SK-N-SH (cell line): ENCODE data around the gene PALLD.

ENCODE experiments used
- CTCF ChIP-seq: fragments of 200-600 bp; sonication (generic); IDR thresholded peaks from 2 replicates; pipeline ENCODE4 v1.6.1; 2017; ENCODE audit warnings: antibody characterized with exemption, mild to moderate bottlenecking, moderate library complexity
- POLR2AphosphoS5 ChIP-seq: IDR thresholded peaks from 2 replicates; pipeline ENCODE4 v1.6.1; 2012; ENCODE audit warnings: low read depth, low read length
- RAD21 ChIP-seq: IDR thresholded peaks from 2 replicates; pipeline ENCODE4 v1.6.1; 2012; ENCODE audit warnings: mild to moderate bottlenecking, low read length
- TF ChIP-seq, protein P1 (sequence below): IDR thresholded peaks from 2 replicates; pipeline ENCODE4 v1.6.1; 2012; ENCODE audit warnings: mild to moderate bottlenecking, low read depth, low read length, moderate library complexity

- TF ChIP-seq POLR2AphosphoS5 (no peak), RAD21 (no peak), CTCF (no peak)
- TF ChIP-seq, protein P1, sequence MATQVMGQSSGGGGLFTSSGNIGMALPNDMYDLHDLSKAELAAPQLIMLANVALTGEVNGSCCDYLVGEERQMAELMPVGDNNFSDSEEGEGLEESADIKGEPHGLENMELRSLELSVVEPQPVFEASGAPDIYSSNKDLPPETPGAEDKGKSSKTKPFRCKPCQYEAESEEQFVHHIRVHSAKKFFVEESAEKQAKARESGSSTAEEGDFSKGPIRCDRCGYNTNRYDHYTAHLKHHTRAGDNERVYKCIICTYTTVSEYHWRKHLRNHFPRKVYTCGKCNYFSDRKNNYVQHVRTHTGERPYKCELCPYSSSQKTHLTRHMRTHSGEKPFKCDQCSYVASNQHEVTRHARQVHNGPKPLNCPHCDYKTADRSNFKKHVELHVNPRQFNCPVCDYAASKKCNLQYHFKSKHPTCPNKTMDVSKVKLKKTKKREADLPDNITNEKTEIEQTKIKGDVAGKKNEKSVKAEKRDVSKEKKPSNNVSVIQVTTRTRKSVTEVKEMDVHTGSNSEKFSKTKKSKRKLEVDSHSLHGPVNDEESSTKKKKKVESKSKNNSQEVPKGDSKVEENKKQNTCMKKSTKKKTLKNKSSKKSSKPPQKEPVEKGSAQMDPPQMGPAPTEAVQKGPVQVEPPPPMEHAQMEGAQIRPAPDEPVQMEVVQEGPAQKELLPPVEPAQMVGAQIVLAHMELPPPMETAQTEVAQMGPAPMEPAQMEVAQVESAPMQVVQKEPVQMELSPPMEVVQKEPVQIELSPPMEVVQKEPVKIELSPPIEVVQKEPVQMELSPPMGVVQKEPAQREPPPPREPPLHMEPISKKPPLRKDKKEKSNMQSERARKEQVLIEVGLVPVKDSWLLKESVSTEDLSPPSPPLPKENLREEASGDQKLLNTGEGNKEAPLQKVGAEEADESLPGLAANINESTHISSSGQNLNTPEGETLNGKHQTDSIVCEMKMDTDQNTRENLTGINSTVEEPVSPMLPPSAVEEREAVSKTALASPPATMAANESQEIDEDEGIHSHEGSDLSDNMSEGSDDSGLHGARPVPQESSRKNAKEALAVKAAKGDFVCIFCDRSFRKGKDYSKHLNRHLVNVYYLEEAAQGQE, result no peak
Measured at GRCh38 chr4:168501407-168501806, 4.6 kb downstream of the PALLD start.
